AG04449 (cell line): Measurements from ENCODE around the gene SAV1.

Experiments used
- CTCF ChIA-PET: fragments of 350-600 bp; formaldehyde crosslinking; extraction: SDS; loops from one replicate; lab custom pipeline; 2021; ENCODE audit warnings: antibody characterized with exemption; lab: Yijun Ruan, JAX
- POLR2A ChIA-PET: fragments of 400-600, 350-600 bp; formaldehyde crosslinking; extraction: SDS; loops from one replicate; lab custom pipeline; 2020; ENCODE audit warnings: antibody characterized with exemption, inconsistent platforms; lab: Yijun Ruan, JAX
- DNase-seq: peaks from one replicate; pipeline ENCODE4 v3.0.0-alpha.2; 2010; ENCODE audit warnings: low read depth, low spot score
- H3K4me3 ChIP-seq: 2 replicates; pipeline ENCODE4 v1.5.1; 2011; ENCODE audit warnings: low read depth, mild to moderate bottlenecking, control low read depth, low read length
- TF ChIP-seq, protein P1 (sequence below): IDR thresholded peaks from one replicate; pipeline ENCODE4 v1.5.1; 2011; ENCODE audit warnings: mild to moderate bottlenecking, moderate library complexity, low read length, control low read depth, inconsistent platforms; ENCODE audit not compliant: insufficient read depth; ENCODE audit errors: missing control alignments

SAV1 gene

DNA sequence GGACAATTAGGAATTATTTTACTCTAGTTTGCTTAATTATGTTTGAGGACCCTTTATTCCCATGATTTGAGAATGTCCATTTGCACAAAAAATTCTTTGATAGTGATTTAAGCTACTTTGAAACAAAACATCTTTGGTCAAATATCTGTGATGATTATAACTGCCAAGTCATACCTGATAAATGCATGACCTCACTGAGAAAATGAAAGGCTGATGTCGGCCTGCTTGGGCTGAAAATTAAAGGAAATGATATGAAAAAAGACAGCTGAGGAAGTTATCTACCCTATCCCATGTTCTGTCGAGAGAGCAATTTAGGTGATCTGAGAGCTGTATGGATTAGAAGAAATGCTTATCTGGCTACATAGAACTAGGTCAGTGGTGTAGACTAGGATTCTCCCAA is 64.5 kb downstream of the SAV1 start:
- TF ChIP-seq, protein P1, sequence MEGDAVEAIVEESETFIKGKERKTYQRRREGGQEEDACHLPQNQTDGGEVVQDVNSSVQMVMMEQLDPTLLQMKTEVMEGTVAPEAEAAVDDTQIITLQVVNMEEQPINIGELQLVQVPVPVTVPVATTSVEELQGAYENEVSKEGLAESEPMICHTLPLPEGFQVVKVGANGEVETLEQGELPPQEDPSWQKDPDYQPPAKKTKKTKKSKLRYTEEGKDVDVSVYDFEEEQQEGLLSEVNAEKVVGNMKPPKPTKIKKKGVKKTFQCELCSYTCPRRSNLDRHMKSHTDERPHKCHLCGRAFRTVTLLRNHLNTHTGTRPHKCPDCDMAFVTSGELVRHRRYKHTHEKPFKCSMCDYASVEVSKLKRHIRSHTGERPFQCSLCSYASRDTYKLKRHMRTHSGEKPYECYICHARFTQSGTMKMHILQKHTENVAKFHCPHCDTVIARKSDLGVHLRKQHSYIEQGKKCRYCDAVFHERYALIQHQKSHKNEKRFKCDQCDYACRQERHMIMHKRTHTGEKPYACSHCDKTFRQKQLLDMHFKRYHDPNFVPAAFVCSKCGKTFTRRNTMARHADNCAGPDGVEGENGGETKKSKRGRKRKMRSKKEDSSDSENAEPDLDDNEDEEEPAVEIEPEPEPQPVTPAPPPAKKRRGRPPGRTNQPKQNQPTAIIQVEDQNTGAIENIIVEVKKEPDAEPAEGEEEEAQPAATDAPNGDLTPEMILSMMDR: no peak
- POLR2A ChIA-PET: no interaction called here
- no peak overlapping the region for H3K4me3 ChIP-seq
- DNase-seq: no peak
- CTCF ChIA-PET: interaction anchor here (0.6 to 8.4 kb wide), 7 partner anchors 13 to 183 kb away, joined by 3 to 82 read pairs (median 3); no protein-coding TSS in a partner anchor

GRCh38 chr14:50602035-50602434 is 66.1 kb downstream of the SAV1 start:
- CTCF ChIA-PET: interaction anchor here (0.7 to 2.9 kb wide), 12 partner anchors 9 to 258 kb away, joined by 3 to 187 read pairs (median 11); no protein-coding TSS in a partner anchor
- DNase-seq: no peak
- TF ChIP-seq, protein P1: no peak
- POLR2A ChIA-PET: no interaction called here
- no peak overlapping the region for H3K4me3 ChIP-seq

- POLR2A ChIA-PET: no interaction called here
- CTCF ChIA-PET: interaction anchor here (0.8 to 2.9 kb wide), 27 partner anchors 9 to 324 kb away, joined by 3 to 187 read pairs (median 5); partner anchors contain the start of gene ATL1
- no peak overlapping the region for H3K4me3 ChIP-seq
- DNase-seq: no peak
- TF ChIP-seq, protein P1: no peak
These were observed 66.7 kb downstream of the SAV1 start for GRCh38 chr14:50601394-50601793.

GRCh38 chr14:50600849-50601248 is 67.3 kb downstream of the SAV1 start:
- TF ChIP-seq, protein P1: no peak
- CTCF ChIA-PET: interaction anchor here (0.6 to 2.9 kb wide), 44 partner anchors 9 to 325 kb away, joined by 3 to 187 read pairs (median 4); partner anchors contain the start of gene ATL1
- POLR2A ChIA-PET: no interaction called here
- H3K4me3 ChIP-seq: no peak overlapping the region
- DNase-seq: no peak

DNA sequence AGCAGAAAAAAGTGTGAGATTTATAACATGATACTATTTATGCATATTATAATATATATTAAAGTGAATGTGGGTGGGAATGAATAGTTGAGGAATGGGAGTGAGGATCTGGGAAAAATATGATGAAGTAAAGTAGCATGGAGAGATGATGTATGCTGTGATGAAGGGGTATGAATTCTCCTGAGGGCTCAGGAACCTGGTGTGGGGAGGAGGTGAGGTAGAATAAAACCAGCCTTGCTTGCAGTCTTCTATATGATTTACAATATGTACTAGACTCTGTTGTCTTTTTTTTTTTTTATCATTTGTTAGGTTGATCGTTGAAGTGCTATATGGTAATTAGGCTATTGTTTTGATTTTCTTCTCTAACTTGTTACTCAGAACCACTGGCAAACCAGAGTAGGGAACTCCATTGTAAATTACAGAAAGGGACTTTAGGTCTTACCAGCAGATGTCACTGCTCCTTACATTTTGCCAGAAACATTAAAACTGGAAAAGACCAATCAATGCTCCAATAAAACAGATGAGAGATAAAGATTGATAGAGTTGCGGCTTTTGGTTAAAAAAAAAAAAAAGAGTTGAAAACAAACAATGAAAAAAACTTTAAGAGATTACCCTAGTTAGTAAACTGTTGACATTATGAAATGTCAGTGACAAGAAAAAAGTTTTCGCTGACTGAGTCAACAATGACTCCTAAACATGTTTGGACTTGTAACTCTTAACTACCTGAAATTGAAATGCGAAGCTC is 68.2 kb downstream of the SAV1 start:
- no peak overlapping the region for H3K4me3 ChIP-seq
- TF ChIP-seq, protein P1: peak; percentile 45
- DNase-seq: no peak
- ChIA-PET CTCF (interaction anchor here (0.6 to 5.9 kb wide), 44 partner anchors 8 to 326 kb away, joined by 3 to 187 read pairs (median 5); no protein-coding TSS in a partner anchor), POLR2A (no interaction called here)

GRCh38 chr14:50598765-50599164 is 69.3 kb downstream of the SAV1 start:
- ChIA-PET POLR2A (no interaction called here), CTCF (interaction anchor here (0.7 to 5.9 kb wide), 10 partner anchors 9 to 264 kb away, joined by 3 to 115 read pairs (median 6); no protein-coding TSS in a partner anchor)
- TF ChIP-seq, protein P1: no peak
- no peak overlapping the region for H3K4me3 ChIP-seq
- DNase-seq: no peak
